Measurements from ENCODE around the gene HSPD1.

DNA sequence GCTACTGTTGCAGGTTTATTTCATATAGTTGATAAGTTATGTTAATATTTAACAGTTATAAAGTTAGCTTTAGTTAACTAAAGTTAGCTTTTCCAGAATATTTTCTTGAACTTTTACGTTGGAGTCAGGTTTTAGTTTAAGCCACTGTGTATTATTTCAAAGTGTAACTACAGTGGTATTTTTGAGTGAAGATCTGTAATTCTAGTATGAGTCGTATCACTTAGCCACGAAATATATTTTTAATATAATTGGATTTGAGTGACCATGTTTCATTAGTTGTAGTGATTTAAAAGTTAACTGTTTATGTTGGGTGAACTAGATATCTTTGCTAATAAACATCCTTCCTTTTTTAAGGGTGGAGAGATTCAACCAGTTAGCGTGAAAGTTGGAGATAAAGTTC is 3.0 kb upstream of the HSPD1 start:
- TF ChIP-seq CEBPB (IDR thresholded peaks at IDR 0.05; ENCODE audit: borderline replicate concordance, low read depth, low read length) (no peak), ZFP36 (IDR thresholded peaks at IDR 0.05; ENCODE audit: borderline replicate concordance, low read depth, low read length, partially characterized antibody) (no peak), FOXK1 (CRISPR knock-in tag; IDR thresholded peaks at IDR 0.05; ENCODE audit: borderline replicate concordance, low read depth) (no peak), ATF5 (CRISPR knock-in tag; IDR thresholded peaks at IDR 0.05; ENCODE audit: low read depth) (no peak)
